GM21381 (cell line): ENCODE measurements around the gene LHFPL2.

ENCODE experiments used
- ATAC-seq: cut with Tn5 transposase; IDR thresholded peaks from one replicate; pipeline ENCODE4 v1.9.1; 2021; ENCODE audit warnings: mild to moderate bottlenecking, moderate library complexity; ENCODE audit not compliant: unreplicated experiment

LHFPL2 gene

GRCh38 chr5:78526049-78526525 lies 122.5 kb downstream of the LHFPL2 start:
- ATAC-seq = no peak

DNA sequence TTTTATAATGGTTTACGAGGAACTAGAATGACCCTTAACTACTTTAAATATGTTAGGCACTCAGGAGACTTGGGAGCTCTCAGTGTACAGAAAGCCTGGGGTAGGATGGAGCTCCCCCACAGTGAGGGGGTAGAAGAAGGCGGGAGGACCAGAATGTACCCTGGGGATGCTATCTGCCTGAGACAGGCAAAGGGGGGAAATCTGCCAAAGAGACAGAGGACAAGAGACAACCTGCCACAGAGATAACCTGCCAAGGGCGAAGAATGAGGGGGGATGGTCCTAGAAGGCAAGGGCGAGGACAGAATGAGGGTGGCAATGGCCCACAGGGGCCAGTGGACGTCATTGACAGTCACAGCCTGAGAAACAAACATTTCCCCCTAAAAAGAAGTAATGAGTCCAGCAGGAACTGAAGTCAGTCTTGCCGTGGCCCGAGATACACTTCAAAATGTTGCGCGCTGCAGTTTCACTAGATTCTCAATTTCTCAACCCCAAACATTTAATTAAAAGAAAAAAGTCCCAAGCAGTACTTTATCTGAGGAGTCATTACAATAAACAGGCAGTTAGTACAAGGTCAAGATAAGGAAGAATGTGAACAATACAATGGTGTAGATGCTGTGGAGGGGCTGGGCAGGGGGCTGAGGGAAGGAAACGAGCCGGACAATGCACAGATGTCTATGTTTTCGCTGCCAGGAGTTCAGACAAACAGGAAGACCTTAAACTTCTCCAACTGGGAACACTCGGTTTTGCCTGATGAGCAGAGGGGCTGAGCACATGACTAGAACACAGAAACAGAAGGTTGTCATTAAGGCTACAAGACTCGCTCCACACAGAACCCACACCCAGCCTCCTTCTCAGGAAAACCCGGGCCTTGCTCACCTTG lies 125.0 kb downstream of the LHFPL2 start:
- ATAC-seq = no peak

- ATAC-seq = no peak
These were observed 125.9 kb downstream of the LHFPL2 start for GRCh38 chr5:78522476-78523260.

DNA sequence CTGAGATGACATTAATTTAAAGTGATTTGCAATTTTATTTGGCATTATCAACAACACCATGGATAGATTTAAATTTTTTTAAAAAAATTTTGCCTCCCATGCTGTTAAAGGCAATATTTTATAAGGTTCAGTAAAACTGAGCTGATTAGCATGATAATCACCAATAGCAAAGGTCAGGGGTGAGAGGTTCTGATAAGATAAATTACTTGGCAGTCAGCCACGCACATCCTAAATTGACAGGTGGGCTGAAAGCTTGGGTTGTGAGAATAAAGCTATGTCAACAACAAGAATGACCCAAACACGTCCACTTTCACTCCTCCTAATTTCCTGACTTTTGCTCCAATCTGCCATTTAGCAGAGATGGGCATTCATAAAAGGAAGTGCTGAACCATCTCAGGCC lies 127.1 kb downstream of the LHFPL2 start:
- no peak for ATAC-seq

DNA sequence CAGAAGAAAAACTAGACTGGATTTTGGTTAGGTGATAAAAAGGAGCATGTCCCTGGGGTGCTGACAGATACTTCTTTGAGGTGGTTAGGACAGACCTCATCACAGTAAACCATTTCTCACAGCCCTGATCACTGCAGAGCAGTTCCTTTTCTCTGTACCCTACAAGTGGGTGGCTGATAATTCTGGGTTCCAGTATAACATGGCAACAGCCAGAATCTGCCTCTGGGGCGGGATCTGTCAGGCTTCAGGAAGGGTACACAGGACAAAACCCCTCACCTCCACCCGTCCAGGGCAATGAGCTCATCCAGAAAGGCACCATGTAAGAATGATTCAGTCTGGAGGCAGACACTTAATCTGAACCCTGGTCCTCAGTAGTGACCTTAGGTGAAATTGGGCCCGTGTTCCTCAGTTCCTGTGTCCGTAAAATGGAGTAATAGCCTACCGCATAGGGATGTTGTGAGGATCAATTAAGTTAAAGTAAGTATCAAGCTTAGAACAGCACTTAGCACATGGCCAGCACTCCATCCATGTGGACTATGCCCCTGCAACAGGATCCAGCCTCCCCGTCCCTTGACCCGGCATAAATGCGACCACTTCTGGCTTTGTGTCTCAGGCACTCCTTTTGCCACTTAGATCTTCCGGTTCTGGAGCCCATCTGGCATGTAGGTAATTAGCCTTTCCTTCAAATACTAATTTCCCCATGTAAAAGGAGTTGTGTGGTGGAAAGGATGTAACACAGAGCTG lies 129.2 kb downstream of the LHFPL2 start:
- no peak for ATAC-seq

GRCh38 chr5:78518365-78519197 lies 130.0 kb downstream of the LHFPL2 start:
- no peak for ATAC-seq

- no peak for ATAC-seq
These were observed 132.9 kb downstream of the LHFPL2 start for GRCh38 chr5:78515670-78516069.

GRCh38 chr5:78514427-78515330 lies 133.9 kb downstream of the LHFPL2 start:
- no peak for ATAC-seq

DNA sequence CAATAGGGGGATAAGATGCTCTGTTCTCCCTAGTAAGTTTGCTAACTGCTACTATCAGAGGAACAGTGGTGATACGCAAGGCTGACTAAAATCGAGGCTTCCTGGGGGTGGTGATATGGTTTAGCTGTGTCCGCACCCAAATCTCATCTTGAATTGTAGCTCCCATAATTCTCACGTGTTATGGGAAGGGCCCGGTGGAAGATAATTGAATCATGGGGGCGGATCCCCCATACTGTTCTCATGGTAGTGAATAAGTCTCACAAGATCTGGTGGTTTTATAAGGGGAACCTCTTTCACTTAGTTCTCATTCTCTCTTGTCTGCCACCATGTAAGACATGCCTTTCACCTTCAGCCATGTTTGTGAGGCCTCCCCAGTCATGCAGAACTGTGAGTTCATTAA lies 135.1 kb downstream of the LHFPL2 start:
- no peak for ATAC-seq

DNA sequence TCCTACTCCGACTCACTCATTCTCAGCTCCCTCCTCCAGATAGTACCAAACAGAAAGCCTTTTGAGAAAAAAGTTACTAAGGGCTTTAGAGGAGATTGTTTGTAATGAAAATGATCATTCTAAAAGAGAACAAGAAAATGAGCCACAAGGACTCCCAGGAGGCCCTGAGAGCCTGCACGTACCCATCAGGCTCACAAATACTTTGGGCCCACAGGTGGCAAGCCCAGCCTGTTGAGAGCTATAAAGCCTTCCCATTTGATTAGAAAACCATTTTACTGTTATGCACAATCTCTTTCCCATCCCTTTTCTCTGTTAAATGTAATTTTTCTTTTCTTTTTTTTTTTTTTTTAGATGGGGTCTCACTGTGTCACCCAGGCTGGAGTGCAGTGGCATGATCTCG lies 136.1 kb downstream of the LHFPL2 start:
- no peak for ATAC-seq

DNA sequence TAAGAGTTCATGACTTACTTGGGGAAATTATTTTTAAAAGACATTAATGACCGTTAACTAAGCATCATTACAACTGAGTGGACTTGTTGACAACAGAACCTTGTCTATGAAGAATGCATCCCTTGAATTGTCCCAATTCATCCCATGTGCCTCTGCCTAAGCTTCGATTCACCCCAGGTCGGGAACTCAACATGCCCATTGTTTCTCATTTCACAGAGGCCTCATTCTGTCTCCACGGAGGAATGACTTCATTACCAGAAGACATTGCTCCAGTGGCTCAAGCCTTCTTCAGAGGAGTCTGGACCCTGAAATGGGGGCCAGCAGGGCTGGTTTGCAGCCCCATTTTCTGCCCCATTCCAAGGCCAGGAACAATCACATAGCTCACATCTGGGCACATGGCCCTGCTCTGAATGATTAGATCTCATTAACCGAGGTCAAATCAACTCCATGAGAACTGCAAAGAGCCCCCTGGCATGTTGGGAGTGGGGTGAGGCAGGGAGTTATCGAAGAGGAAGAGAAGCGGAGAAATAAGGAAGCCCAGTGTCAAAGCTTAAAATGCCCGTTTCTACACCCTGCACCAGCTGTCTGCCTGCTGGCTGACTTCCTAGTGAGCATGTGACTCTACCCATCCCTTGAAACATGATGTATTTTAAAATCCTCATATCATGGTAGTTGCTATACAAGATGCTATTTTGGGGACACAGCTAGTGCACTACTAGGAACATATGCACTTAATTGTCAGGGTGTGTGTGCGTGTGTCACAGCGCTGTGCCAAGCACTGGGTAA lies 137.3 kb downstream of the LHFPL2 start:
- ATAC-seq = no peak

GRCh38 chr5:78509884-78510769 lies 138.4 kb downstream of the LHFPL2 start:
- peak; percentile 80 for ATAC-seq

DNA sequence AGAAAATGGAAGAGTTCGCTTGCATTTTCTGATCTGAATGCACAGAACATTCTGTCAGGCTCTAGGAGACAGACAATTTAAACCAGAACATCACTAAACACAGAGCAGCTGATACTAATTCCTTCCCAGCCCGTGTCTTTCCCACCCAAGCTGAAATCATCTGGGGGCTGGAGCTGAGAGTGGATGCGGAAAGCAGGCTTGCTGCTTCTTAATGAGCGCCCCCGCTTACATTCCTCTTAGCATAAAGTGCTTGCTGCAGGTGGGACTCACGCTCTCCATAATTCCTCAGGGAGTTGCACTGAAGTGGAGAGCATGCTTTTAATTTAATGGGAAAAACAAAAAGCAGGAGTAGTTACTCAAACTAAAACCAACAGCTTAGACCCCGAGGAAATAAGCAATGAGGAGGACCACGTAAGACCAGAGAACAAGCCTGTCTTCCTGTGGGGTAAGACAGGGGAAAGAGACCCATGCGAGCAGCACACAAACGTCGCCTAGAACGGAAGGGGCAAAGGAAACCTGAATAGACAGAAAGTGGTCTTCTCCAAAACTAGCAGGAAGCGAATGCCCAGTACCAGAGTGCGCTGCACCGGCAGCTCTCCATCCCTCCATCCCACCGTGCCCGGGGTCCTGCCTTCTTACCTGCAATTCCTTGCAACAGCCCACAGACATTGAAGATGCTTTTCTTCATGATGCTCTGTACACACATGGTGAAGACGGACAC lies 139.3 kb downstream of the LHFPL2 start:
- no peak for ATAC-seq

DNA sequence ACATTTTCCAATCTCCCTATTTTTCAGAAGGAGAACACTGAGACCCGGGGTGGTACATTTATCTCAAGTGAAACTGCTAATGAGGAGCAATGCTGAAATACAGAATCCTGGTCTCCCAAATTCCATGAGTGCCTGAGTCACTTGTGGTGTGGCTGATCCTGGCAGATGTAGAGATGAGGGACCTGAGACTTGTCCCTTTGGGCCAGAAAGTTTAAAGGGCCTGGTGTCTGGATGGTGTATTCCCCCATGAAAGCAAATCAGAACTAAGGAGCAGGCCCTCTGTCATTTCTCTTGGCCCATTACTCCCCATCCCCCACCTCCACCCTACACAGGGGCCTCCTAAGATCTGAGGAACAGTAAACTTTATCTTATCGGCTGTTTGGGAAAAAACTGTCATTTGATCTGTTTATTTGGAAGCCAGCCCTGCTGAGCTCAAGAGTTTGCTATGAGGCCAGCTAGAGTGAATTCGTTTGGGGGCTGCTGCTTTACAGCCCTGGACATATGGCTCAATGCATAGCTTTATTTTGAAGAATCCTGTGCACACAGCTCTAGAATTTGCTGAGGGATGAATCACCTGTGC lies 140.3 kb downstream of the LHFPL2 start:
- no peak for ATAC-seq

DNA sequence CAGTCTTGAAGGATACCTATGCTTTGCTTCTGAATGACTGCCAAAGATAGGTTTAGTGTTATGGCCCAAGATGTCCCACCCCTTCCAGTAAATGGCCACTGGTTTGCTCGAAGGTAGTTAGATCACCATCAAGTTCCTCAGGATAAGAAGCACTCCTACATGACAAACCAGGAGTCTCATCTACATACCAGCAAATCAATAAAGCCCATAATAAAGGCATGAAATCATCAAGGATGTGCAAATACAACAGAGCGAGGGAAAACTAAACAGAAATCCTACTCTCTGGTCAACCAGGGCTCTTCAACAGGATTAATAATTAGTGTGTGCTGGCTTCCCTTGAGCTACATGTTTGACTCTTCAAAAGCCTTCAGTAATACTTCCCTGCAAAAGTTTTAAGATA lies 141.0 kb downstream of the LHFPL2 start:
- no peak for ATAC-seq

- no peak for ATAC-seq
These were observed 142.1 kb downstream of the LHFPL2 start for GRCh38 chr5:78506261-78507024.
